PC-3 (cell line): ENCODE data around the gene ARHGAP26.

Experiments
- EZH2 ChIP-seq: fragments of 300-600 bp; sonication (generic); IDR thresholded peaks from one replicate; pipeline ENCODE4 v1.6.1; 2017; ENCODE audit warnings: antibody characterized with exemption, mild to moderate bottlenecking, low read length; ENCODE audit not compliant: unreplicated experiment
- TF ChIP-seq, protein P1 (sequence below): fragments of 300-600 bp; sonication (generic); conservative IDR thresholded peaks from 2 replicates; pipeline ENCODE4 v1.5.1; 2017; ENCODE audit warnings: antibody characterized with exemption, low read depth, mild to moderate bottlenecking, low read length

DNA sequence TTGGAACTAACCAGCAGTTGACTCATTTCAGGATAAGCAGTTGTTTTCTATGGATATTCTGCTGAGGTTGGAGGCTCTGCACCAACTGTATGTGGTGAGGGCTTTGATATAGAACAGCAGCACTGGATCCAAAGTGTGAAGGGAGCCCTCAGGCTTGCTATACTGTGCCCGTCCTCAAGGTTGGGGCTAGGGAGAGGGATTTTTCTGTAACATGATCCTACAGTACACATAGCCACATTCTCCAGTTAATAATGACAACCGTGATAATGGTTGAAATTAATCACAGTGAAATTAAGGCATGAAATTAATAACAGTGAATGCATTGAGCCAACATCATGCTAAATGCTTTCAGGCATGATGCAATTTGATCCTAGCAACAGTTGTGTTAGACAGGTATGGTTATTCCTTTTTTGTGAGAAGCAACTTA lies 36.7 kb downstream of the ARHGAP26 start:
- TF ChIP-seq, protein P1, sequence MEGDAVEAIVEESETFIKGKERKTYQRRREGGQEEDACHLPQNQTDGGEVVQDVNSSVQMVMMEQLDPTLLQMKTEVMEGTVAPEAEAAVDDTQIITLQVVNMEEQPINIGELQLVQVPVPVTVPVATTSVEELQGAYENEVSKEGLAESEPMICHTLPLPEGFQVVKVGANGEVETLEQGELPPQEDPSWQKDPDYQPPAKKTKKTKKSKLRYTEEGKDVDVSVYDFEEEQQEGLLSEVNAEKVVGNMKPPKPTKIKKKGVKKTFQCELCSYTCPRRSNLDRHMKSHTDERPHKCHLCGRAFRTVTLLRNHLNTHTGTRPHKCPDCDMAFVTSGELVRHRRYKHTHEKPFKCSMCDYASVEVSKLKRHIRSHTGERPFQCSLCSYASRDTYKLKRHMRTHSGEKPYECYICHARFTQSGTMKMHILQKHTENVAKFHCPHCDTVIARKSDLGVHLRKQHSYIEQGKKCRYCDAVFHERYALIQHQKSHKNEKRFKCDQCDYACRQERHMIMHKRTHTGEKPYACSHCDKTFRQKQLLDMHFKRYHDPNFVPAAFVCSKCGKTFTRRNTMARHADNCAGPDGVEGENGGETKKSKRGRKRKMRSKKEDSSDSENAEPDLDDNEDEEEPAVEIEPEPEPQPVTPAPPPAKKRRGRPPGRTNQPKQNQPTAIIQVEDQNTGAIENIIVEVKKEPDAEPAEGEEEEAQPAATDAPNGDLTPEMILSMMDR = no peak
- TF ChIP-seq EZH2 = no peak
